ENCODE results near the gene AKR1C1. TPM values are rescaled to one million over a fixed set of nuclear protein-coding genes. Genes with fewer than 3 reads are reported as not detected.

The AKR1C1 gene
- total and polyA plus RNA-seq, 2 donors (not counting 3 experiments of a cell fraction or from before 2014, with no cell fraction given), result 1.5 to 5.5 TPM

DNA sequence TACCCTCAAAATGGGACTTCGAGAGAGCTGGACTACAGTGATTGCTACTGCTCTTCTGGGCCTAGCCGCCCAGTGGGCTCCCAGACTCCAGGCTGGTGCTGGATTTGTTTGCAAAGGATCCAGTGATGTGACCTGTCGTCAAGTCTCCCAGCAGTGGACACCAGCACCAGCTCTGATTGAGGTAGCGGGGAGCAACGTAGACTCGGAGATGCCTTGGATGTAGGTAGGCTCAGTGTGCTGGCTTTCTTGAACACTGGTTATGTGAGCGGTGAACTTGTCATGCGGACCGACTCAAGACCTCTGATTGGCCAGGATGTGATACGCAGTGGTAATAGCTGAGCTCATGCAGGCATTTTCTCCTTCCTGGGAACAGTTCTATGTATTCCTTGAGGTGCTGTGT is 21.0 kb downstream of the AKR1C1 start:
- FAIRE-seq, result no peak
- no peak for DNase-seq (ENCODE audit: low read depth, low spot score)
- ChIA-PET POLR2A (no interaction called here), CTCF (interaction anchor here (2.9 to 4.9 kb wide), 2 partner anchors 134 to 169 kb away, joined by 13 to 136 read pairs; no protein-coding TSS in a partner anchor)
- H4K20me1 ChIP-seq (replicated peaks; ENCODE audit: control insufficient read depth, extremely low read depth, insufficient read depth, low read length), result no peaks in the 10 kb centered on the region
- no TSS peak for BruUV-seq (replicated peaks)
- H3K4me2 ChIP-seq (ENCODE audit: insufficient read depth, low read length), result no peak overlapping the region
- dilution Hi-C loops (cut with MboI; ENCODE audit: extremely low pct_ligation_motif_present, low sequenced_read_pairs), result no loop called here
- H3K79me2 ChIP-seq (ENCODE audit: control insufficient read depth, insufficient read depth, low read length), result no peaks in the 10 kb centered on the region
- no peak overlapping the region for H3K27ac ChIP-seq (ENCODE audit: insufficient read depth, low read depth, low read length)
- H3K9me1 ChIP-seq (replicated peaks; ENCODE audit: control insufficient read depth, extremely low read depth, insufficient read depth, low read length), result no peaks in the 10 kb centered on the region
- H3K36me3 ChIP-seq (ENCODE audit: control insufficient read depth in 2 of 2, extremely low read depth in 1 of 2, insufficient read depth in 2 of 2, low read length in 2 of 2), result no peaks in the 10 kb centered on the region
- no peak overlapping the region for H3K9ac ChIP-seq (replicated peaks; ENCODE audit: extremely low read depth, insufficient read depth, low read length)
- H3K9me3 ChIP-seq (replicated peaks; ENCODE audit: control insufficient read depth, insufficient read depth, low read length), result no peaks in the 10 kb centered on the region
- no peak overlapping the region for H3K4me3 ChIP-seq (replicated peaks in 1 of 3; ENCODE audit: insufficient read depth in 1 of 3, low read depth in 1 of 3, low read length in 3 of 3)
- peaks cover 3% of the 10 kb centered on the region for H3K4me1 ChIP-seq (ENCODE audit: control insufficient read depth, extremely low read depth, insufficient read depth, low read length)
- H3K27me3 ChIP-seq (ENCODE audit: control insufficient read depth in 2 of 2, insufficient read depth in 2 of 2, low read length in 2 of 2), result peaks cover 0 to 3% of the 10 kb centered on the region in 2 experiments
- no peak overlapping the region for H2AFZ ChIP-seq (ENCODE audit: low read depth, low read length)
- TF ChIP-seq, protein P1, sequence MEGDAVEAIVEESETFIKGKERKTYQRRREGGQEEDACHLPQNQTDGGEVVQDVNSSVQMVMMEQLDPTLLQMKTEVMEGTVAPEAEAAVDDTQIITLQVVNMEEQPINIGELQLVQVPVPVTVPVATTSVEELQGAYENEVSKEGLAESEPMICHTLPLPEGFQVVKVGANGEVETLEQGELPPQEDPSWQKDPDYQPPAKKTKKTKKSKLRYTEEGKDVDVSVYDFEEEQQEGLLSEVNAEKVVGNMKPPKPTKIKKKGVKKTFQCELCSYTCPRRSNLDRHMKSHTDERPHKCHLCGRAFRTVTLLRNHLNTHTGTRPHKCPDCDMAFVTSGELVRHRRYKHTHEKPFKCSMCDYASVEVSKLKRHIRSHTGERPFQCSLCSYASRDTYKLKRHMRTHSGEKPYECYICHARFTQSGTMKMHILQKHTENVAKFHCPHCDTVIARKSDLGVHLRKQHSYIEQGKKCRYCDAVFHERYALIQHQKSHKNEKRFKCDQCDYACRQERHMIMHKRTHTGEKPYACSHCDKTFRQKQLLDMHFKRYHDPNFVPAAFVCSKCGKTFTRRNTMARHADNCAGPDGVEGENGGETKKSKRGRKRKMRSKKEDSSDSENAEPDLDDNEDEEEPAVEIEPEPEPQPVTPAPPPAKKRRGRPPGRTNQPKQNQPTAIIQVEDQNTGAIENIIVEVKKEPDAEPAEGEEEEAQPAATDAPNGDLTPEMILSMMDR (IDR thresholded peaks at IDR 0.05; ENCODE audit: extremely low read depth in 1 of 2, insufficient read depth in 1 of 2, low read depth in 1 of 2, low read length in 2 of 2), result no peak
- TF ChIP-seq POLR2AphosphoS5 (IDR thresholded peaks at IDR 0.05; ENCODE audit: insufficient read depth, low read depth, low read length), result no peak
- TF ChIP-seq GATA2 (IDR thresholded peaks at IDR 0.05; ENCODE audit: insufficient read depth, insufficient read length, low read depth, low read length), result no peak
- no peak for TF ChIP-seq JUN (IDR thresholded peaks at IDR 0.05; ENCODE audit: borderline replicate concordance, insufficient read depth, insufficient read length, low read depth)
- TF ChIP-seq POLR2A (IDR thresholded peaks at IDR 0.05; ENCODE audit: low read depth, low read length), result no peak
- no peak for TF ChIP-seq EZH2 (IDR thresholded peaks at IDR 0.05; ENCODE audit: borderline replicate concordance, low read depth, low read length, severe bottlenecking)
- TF ChIP-seq MYC (IDR thresholded peaks at IDR 0.05; ENCODE audit: low read depth, low read length), result no peak
- no peak for TF ChIP-seq FOS (IDR thresholded peaks at IDR 0.05; ENCODE audit: borderline replicate concordance, insufficient read depth, low read length)
- TF ChIP-seq, protein P2, sequence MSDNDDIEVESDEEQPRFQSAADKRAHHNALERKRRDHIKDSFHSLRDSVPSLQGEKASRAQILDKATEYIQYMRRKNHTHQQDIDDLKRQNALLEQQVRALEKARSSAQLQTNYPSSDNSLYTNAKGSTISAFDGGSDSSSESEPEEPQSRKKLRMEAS (IDR thresholded peaks at IDR 0.05; ENCODE audit: insufficient read depth, insufficient read length), result no peak
- intact Hi-C loops (cut with micrococcal nuclease), result no loop called here
